Measurements from ENCODE around the gene OR9A4. TPM values are rescaled to one million over a fixed set of nuclear protein-coding genes. Genes with fewer than 3 reads are reported as not detected.
"Not testable (repeated sequence)": the region's sequence is repeated elsewhere in the genome, so short reads cannot be mapped to it uniquely, and the experiment has no call there.

OR9A4 gene
- total and polyA plus RNA-seq, 8 donors: not detected

- ATAC-seq: no peak
- no peak for TF ChIP-seq CTCF (IDR thresholded peaks at IDR 0.05)
- Histone ChIP-seq H3K4me3 (no peak overlapping the region), H3K4me1 (no peaks in the 10 kb centered on the region), H3K27ac (no peak overlapping the region), H3K36me3 (no peaks in the 10 kb centered on the region), H3K27me3 (no peaks in the 10 kb centered on the region), H3K9me3 (no peaks in the 10 kb centered on the region)
- WGBS, 2 donors: 73 to 85% methylated on average over 3 of the region's 3 CpGs
- intact Hi-C loops (cut with DNase I): no loop called here
- no peak for FAIRE-seq
- DNase-seq: no peak
These were observed 24.9 kb upstream of the OR9A4 start for GRCh38 chr7:141891336-141891735.

- H3K4me3 ChIP-seq; H3K27ac ChIP-seq; FAIRE-seq; H3K9me3 ChIP-seq; ATAC-seq; H3K4me1 ChIP-seq; H3K27me3 ChIP-seq; H3K36me3 ChIP-seq; intact Hi-C loops (cut with DNase I); DNase-seq: not testable (repeated sequence)
- 94% methylated on average over 3 of the region's 3 CpGs; no CpG with 5 or more reads in 1 of the 2 donors for WGBS, 2 donors
These were observed 16.8 kb upstream of the OR9A4 start for GRCh38 chr7:141899366-141899765.

- no peaks in the 10 kb centered on the region for H3K36me3 ChIP-seq
- intact Hi-C loops (cut with DNase I): no loop called here
- no peak overlapping the region for H3K4me3 ChIP-seq
- ATAC-seq (no peak), FAIRE-seq (no peak), DNase-seq (no peak)
- no peaks in the 10 kb centered on the region for H3K27me3 ChIP-seq
- no peaks in the 10 kb centered on the region for H3K4me1 ChIP-seq
- TF ChIP-seq CTCF (IDR thresholded peaks at IDR 0.05): no peak
- H3K9me3 ChIP-seq: no peaks in the 10 kb centered on the region
- WGBS, 2 donors: 83 to 84% methylated on average over 4 of the region's 4 CpGs
- H3K27ac ChIP-seq: no peak overlapping the region
These were observed 9.9 kb upstream of the OR9A4 start for GRCh38 chr7:141906285-141906684.

- ATAC-seq: no peak
- Histone ChIP-seq H3K27ac (no peak overlapping the region), H3K4me1 (peaks cover 0 to 4% (median 0%) of the 10 kb centered on the region in 3 donors), H3K9me3 (no peaks in the 10 kb centered on the region), H3K36me3 (no peaks in the 10 kb centered on the region), H3K4me3 (no peak overlapping the region), H3K27me3 (no peaks in the 10 kb centered on the region)
- intact Hi-C loops (cut with DNase I): no loop called here
- TF ChIP-seq CTCF (IDR thresholded peaks at IDR 0.05): no peak
- no peak for DNase-seq
- no peak for FAIRE-seq
These were observed 4.8 kb upstream of the OR9A4 start for GRCh38 chr7:141911391-141911790.

DNA sequence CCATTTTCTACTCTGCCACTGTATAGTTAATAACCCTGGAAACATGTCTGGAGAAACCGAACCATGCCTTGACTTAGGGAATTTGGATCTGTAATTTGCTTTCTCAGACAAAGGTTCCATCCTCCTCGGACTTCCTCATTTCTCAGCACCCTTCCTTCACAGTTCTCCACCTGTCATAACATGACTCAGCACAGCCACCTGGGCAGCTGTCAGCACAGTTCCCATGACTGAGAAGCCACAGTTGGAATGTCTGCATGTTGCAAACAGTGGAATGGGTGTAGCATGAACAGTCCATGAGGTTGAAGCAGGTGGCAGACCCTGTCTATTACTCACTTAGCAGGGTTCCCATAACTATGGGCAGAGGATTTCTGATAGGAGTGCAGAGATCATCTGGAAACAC, 634 bp upstream of the OR9A4 start:
- FAIRE-seq (no peak), ATAC-seq (peak; percentile 93 to 99 (median 98)), DNase-seq (peak; percentile 43 to 73 (median 54))
- Histone ChIP-seq H3K9me3 (no peaks in the 10 kb centered on the region), H3K4me3 (no peak overlapping the region), H3K36me3 (no peaks in the 10 kb centered on the region), H3K27me3 (no peaks in the 10 kb centered on the region), H3K27ac (no peak overlapping the region), H3K4me1 (peaks cover 0 to 4% (median 0%) of the 10 kb centered on the region in 3 donors)
- no peak for TF ChIP-seq CTCF (IDR thresholded peaks at IDR 0.05)
- WGBS, 2 donors: 12 to 14% methylated on average over 2 of the region's 2 CpGs
- intact Hi-C loops (cut with DNase I): no loop called here

GRCh38 chr7:141920281-141920680, 4.1 kb downstream of the OR9A4 start:
- FAIRE-seq (no peak), DNase-seq (no peak), ATAC-seq (no peak)
- TF ChIP-seq CTCF (IDR thresholded peaks at IDR 0.05): no peak
- WGBS, 2 donors: 62 to 69% methylated on average over 1 of the region's 1 CpG
- H3K27ac ChIP-seq: no peak overlapping the region
- H3K27me3 ChIP-seq: no peaks in the 10 kb centered on the region
- H3K4me3 ChIP-seq: no peak overlapping the region
- H3K4me1 ChIP-seq: peaks cover 0 to under 1% (median 0%) of the 10 kb centered on the region in 3 donors
- H3K36me3 ChIP-seq: no peaks in the 10 kb centered on the region
- intact Hi-C loops (cut with DNase I): no loop called here
- no peaks in the 10 kb centered on the region for H3K9me3 ChIP-seq

All from pancreas (tissue), 10 donors.